A673 (cell line): ENCODE results near the gene C5.

Experiments
- CTCF ChIP-seq: fragments of 300-800, 200-600 bp; sonication (generic); conservative IDR thresholded peaks from 2 replicates; pipeline ENCODE4 v1.5.1; 2017; ENCODE audit warnings: low read depth, mild to moderate bottlenecking, antibody characterized with exemption, low read length, moderate library complexity, mixed read lengths
- EZH2 ChIP-seq: fragments of 200-600 bp; sonication (generic); IDR thresholded peaks from 2 replicates; pipeline ENCODE4 v1.6.1; 2017; ENCODE audit warnings: borderline replicate concordance, low read depth, mild to moderate bottlenecking, mixed read lengths, antibody characterized with exemption, low read length; ENCODE audit not compliant: poor library complexity, severe bottlenecking

GRCh38 chr9:120919843-120920805 is 130.0 kb downstream of the C5 start:
- TF ChIP-seq CTCF = no peak
- no peak for TF ChIP-seq EZH2
